ENCODE measurements around the gene PTPRM.

PTPRM gene

GRCh38 chr18:8288472-8289195 lies 721.5 kb downstream of the PTPRM start:
- peaks cover 3% of the 10 kb centered on the region for H3K27me3 Mint-ChIP-seq
- no peak overlapping the region for H3K27ac Mint-ChIP-seq
- CTCF ChIA-PET, result no interaction called here
- no peaks in the 10 kb centered on the region for H3K9me3 Mint-ChIP-seq
- H3K36me3 Mint-ChIP-seq, result no peaks in the 10 kb centered on the region
- no peak overlapping the region for H3K4me3 Mint-ChIP-seq
- H3K4me1 Mint-ChIP-seq, result no peaks in the 10 kb centered on the region
- DNase-seq, result no peak

DNA sequence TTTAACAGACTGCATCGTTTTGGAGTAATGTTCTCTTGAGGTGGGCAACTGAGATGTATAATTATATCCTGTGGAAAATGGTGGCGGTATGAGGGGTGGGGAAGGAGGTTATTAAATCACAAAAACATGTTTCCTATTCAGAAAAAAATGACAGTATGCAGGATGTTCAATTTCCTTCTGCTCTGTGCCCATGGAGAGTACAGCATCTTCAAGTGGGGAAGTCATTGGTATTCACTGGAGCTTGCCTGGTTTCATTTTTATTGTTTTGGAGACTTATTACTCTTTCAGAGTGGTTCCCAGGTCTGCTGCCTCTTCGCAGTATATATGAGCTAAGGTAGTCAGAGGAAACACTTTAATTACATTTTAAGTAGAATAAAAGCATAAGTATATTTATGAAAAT lies 723.3 kb downstream of the PTPRM start:
- CTCF ChIA-PET, result no interaction called here
- H3K27me3 Mint-ChIP-seq, result peaks cover 3% of the 10 kb centered on the region
- H3K9me3 Mint-ChIP-seq, result no peaks in the 10 kb centered on the region
- H3K4me1 Mint-ChIP-seq, result no peaks in the 10 kb centered on the region
- H3K4me3 Mint-ChIP-seq, result no peak overlapping the region
- no peak overlapping the region for H3K27ac Mint-ChIP-seq
- no peaks in the 10 kb centered on the region for H3K36me3 Mint-ChIP-seq
- DNase-seq, result no peak

DNA sequence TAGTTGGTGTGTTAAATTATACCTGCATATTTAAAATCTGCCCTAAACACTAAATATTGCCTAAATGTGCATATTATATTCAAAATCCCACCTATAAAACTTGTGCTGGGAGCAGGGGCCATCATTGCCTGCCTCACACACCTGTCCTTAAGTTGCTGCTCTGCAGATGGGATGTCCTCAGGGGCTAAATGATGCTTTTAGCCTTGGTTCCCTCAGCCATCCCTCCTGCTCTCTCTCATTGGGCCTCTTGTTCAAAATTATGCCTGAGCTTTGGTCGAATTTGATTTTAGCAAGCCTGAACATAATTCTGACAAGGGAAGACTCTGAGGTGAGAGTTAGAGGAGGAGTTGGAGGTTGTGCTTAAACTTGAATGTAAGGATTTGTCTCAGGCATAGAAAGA lies 723.8 kb downstream of the PTPRM start:
- no peaks in the 10 kb centered on the region for H3K9me3 Mint-ChIP-seq
- no peak overlapping the region for H3K4me3 Mint-ChIP-seq
- no peaks in the 10 kb centered on the region for H3K4me1 Mint-ChIP-seq
- no peaks in the 10 kb centered on the region for H3K36me3 Mint-ChIP-seq
- no peak for DNase-seq
- CTCF ChIA-PET, result no interaction called here
- H3K27me3 Mint-ChIP-seq, result peaks cover 3% of the 10 kb centered on the region
- no peak overlapping the region for H3K27ac Mint-ChIP-seq

GRCh38 chr18:8293184-8293583 lies 726.1 kb downstream of the PTPRM start:
- no peak overlapping the region for H3K4me3 Mint-ChIP-seq
- DNase-seq, result no peak
- H3K27me3 Mint-ChIP-seq, result peaks cover 3% of the 10 kb centered on the region
- no peak overlapping the region for H3K27ac Mint-ChIP-seq
- no peaks in the 10 kb centered on the region for H3K9me3 Mint-ChIP-seq
- CTCF ChIA-PET, result no interaction called here
- H3K4me1 Mint-ChIP-seq, result no peaks in the 10 kb centered on the region
- H3K36me3 Mint-ChIP-seq, result no peaks in the 10 kb centered on the region

DNA sequence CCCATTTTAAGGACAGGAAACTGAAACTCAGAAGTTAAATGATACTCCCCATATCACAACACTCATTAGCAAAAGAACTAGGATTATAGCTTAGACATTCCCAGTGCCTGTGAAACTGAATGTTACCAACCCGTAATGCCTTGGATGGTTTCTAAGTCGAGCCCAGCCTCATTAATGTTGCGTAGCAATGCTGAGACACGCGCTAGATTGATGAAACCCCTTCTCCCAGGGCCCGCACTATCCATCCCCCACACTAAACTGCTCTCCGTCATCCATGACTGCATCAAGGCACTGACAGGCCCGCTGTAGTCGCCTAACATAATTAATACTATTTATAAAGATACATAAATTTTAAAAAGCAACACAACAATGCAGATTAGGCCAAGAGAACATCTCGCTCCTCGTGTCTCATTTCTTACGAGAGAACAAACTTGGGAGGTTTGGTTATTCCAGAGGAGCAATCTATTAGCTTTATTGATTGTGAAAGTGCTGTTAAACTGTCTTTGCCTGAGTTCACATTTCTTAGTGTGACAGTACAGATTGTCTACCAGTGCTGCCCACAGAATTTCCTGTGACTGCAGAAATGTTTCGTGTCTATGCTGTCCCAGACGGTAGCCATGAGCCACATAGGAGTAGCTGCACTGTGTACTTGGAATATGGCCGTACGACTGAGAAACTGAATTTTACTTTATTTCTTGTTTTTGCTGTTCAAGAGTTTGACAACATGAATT lies 729.9 kb downstream of the PTPRM start:
- Mint-ChIP-seq H3K9me3 (no peaks in the 10 kb centered on the region), H3K27me3 (no peaks in the 10 kb centered on the region), H3K4me1 (no peaks in the 10 kb centered on the region)

GRCh38 chr18:8298186-8298585 lies 731.1 kb downstream of the PTPRM start:
- H3K4me1 Mint-ChIP-seq, result no peaks in the 10 kb centered on the region
- no peak overlapping the region for H3K27ac Mint-ChIP-seq
- H3K4me3 Mint-ChIP-seq, result no peak overlapping the region
- CTCF ChIA-PET, result no interaction called here
- no peaks in the 10 kb centered on the region for H3K36me3 Mint-ChIP-seq
- H3K9me3 Mint-ChIP-seq, result no peaks in the 10 kb centered on the region
- DNase-seq, result no peak
- H3K27me3 Mint-ChIP-seq, result no peaks in the 10 kb centered on the region

More for the DNA sequence above, 729.9 kb downstream of the PTPRM start:
- H3K4me3 Mint-ChIP-seq, result no peak overlapping the region
- no peak overlapping the region for H3K27ac Mint-ChIP-seq
- H3K36me3 Mint-ChIP-seq, result no peaks in the 10 kb centered on the region
- CTCF ChIA-PET, result no interaction called here
- no peak for DNase-seq

GRCh38 chr18:8299054-8299980 lies 732.2 kb downstream of the PTPRM start:
- H3K9me3 Mint-ChIP-seq, result no peaks in the 10 kb centered on the region
- H3K27me3 Mint-ChIP-seq, result no peaks in the 10 kb centered on the region
- no peak overlapping the region for H3K4me3 Mint-ChIP-seq
- CTCF ChIA-PET, result no interaction called here
- H3K36me3 Mint-ChIP-seq, result no peaks in the 10 kb centered on the region
- H3K4me1 Mint-ChIP-seq, result no peaks in the 10 kb centered on the region
- DNase-seq, result no peak
- no peak overlapping the region for H3K27ac Mint-ChIP-seq

DNA sequence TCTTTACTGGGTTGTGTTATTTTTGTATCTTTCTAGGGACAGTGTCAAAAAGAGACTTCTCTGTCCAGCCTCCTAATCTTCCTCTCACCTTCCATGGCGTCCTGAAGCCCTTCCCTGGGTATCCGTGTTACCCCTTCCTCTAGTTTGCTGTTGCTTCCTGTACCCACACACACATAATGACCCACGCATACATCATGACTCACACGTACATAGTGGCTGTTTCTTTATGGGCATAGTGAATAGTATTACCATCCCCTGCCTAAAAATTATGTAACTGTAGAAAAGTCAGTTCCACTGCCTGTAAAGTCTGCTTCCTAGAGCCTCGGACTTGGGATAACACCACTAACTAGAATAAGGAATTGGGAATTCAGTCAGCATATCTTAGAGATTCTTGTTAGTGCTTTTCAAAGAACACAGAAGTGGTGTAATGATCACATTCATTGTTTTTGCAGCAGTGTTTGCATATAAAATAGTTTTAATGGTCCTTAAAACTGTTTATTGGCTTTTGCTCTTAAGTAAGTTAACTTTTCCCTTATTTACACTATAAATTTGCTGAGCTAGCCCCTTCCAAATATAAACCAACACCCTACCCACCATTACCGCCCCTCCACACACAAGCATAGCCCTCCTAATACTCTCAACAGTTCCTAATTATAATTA lies 733.8 kb downstream of the PTPRM start:
- no peak overlapping the region for H3K27ac Mint-ChIP-seq
- no peaks in the 10 kb centered on the region for H3K4me1 Mint-ChIP-seq

DNA sequence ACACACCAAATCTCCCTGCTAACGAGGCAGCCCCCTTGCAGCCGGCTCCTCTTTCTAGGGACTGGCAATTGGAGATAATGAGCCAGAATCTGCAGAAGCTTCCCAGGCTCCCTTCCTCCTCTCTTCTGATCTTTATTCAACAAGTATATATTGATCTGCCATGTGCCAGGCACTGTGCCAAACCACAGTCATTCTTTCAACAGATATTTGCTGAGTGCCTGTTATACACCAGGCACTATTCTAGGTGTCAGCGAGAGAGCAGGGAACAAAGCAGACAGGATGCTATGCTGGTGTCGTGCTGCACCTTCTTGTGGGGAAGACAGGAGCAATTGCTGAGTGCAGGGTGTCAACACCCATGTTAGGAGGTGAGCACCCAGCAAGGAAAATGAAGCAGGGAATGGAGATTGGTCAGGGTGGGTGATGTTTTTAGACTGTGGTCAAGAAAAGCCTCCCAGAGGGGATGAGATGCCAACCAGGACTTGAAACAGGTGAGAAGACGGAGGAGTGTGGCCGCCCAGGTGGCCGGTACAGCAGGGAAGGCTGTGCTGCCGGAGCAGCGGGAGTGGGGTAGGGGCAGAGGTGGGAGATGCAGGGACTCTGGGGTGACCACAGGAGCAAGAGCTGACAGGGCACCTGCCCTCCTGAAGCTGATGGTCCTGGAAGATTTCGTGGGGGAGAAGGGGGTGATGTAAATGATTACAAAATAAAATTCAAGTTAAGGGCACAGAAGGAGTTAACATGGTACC lies 734.5 kb downstream of the PTPRM start:
- no peak for DNase-seq
- no peak overlapping the region for H3K4me3 Mint-ChIP-seq
- CTCF ChIA-PET, result no interaction called here
- no peaks in the 10 kb centered on the region for H3K36me3 Mint-ChIP-seq
- no peaks in the 10 kb centered on the region for H3K4me1 Mint-ChIP-seq
- no peak overlapping the region for H3K27ac Mint-ChIP-seq
- H3K9me3 Mint-ChIP-seq, result no peaks in the 10 kb centered on the region
- H3K27me3 Mint-ChIP-seq, result no peaks in the 10 kb centered on the region

More for the DNA sequence above, 733.8 kb downstream of the PTPRM start:
- CTCF ChIA-PET, result no interaction called here
- H3K27me3 Mint-ChIP-seq, result no peaks in the 10 kb centered on the region
- no peak overlapping the region for H3K4me3 Mint-ChIP-seq
- H3K36me3 Mint-ChIP-seq, result no peaks in the 10 kb centered on the region
- no peaks in the 10 kb centered on the region for H3K9me3 Mint-ChIP-seq
- no peak for DNase-seq

- no peak overlapping the region for H3K4me3 Mint-ChIP-seq
Measured at GRCh38 chr18:8303151-8303755, 736.1 kb downstream of the PTPRM start.

GRCh38 chr18:8307960-8308359 lies 740.8 kb downstream of the PTPRM start:
- CTCF ChIA-PET, result no interaction called here

More at GRCh38 chr18:8303151-8303755, 736.1 kb downstream of the PTPRM start:
- Mint-ChIP-seq H3K36me3 (no peaks in the 10 kb centered on the region), H3K27ac (no peak overlapping the region), H3K9me3 (no peaks in the 10 kb centered on the region), H3K27me3 (no peaks in the 10 kb centered on the region), H3K4me1 (no peaks in the 10 kb centered on the region)
- DNase-seq, result no peak
- CTCF ChIA-PET, result no interaction called here

GRCh38 chr18:8313043-8313442 lies 745.9 kb downstream of the PTPRM start:
- CTCF ChIA-PET, result no interaction called here
- Mint-ChIP-seq H3K4me3 (no peak overlapping the region), H3K4me1 (no peaks in the 10 kb centered on the region), H3K27ac (no peak overlapping the region), H3K27me3 (no peaks in the 10 kb centered on the region), H3K9me3 (no peaks in the 10 kb centered on the region), H3K36me3 (no peaks in the 10 kb centered on the region)
- DNase-seq, result no peak

More at GRCh38 chr18:8307960-8308359, 740.8 kb downstream of the PTPRM start:
- Mint-ChIP-seq H3K9me3 (no peaks in the 10 kb centered on the region), H3K27me3 (no peaks in the 10 kb centered on the region), H3K4me1 (no peaks in the 10 kb centered on the region), H3K27ac (no peak overlapping the region), H3K4me3 (no peak overlapping the region), H3K36me3 (no peaks in the 10 kb centered on the region)
- no peak for DNase-seq

DNA sequence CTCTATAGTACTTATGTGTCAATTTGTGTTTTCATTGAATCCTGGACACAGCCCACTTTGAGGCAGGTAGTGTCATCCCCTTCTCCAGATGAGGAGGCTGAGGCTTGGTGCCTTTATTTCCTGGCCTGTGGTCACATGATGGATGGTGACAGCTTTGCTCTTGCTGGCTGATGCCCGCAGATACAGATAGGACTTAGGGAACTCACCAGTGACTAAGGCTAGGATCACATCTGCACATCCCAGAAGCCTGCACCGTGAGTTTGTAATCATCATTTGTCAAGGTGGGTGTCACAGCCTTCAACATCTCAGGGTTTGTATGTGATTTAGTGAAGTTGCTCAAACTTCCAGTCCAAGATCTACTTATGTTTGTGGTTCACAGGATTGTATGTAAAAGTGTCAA lies 747.0 kb downstream of the PTPRM start:
- H3K9me3 Mint-ChIP-seq, result no peaks in the 10 kb centered on the region
- H3K4me1 Mint-ChIP-seq, result no peaks in the 10 kb centered on the region
- CTCF ChIA-PET, result no interaction called here
- no peak overlapping the region for H3K27ac Mint-ChIP-seq
- H3K4me3 Mint-ChIP-seq, result no peak overlapping the region
- DNase-seq, result no peak
- H3K36me3 Mint-ChIP-seq, result no peaks in the 10 kb centered on the region
- no peaks in the 10 kb centered on the region for H3K27me3 Mint-ChIP-seq
